MM.1S (cell line): ENCODE measurements around the gene DNAJC22.

Experiments used
- DNase-seq: peaks from one replicate; pipeline ENCODE4 v3.0.0-alpha.2; 2015
- H2AFZ ChIP-seq: fragments of 300-600 bp; sonication (generic); 2 replicates; pipeline ENCODE4 v1.6.0; 2016; ENCODE audit warnings: antibody characterized with exemption, low read length
- H3F3A ChIP-seq: fragments of 300-600 bp; sonication (generic); 2 replicates; pipeline ENCODE4 v1.6.1; 2016; ENCODE audit warnings: mild to moderate bottlenecking, antibody characterized with exemption, low read length, moderate library complexity, mixed read lengths; ENCODE audit not compliant: insufficient read depth
- H3K27ac ChIP-seq: fragments of 300-600 bp; sonication (generic); 2 replicates; pipeline ENCODE4 v1.5.1; 2016; ENCODE audit warnings: mild to moderate bottlenecking, low read length
- H3K27me3 ChIP-seq: fragments of 300-600 bp; sonication (generic); replicated peaks from 2 replicates; pipeline ENCODE4 v1.6.0; 2016; ENCODE audit warnings: low read length; ENCODE audit not compliant: insufficient read depth
- H3K36me3 ChIP-seq: fragments of 300-600 bp; sonication (generic); replicated peaks from 2 replicates; pipeline ENCODE4 v1.6.1; 2016; ENCODE audit warnings: mild to moderate bottlenecking, low read length, mixed read lengths; ENCODE audit not compliant: insufficient read depth
- H3K4me1 ChIP-seq: fragments of 300-600 bp; sonication (generic); 2 replicates; pipeline ENCODE4 v1.6.1; 2016; ENCODE audit warnings: low read length, mixed read lengths
- H3K4me2 ChIP-seq: fragments of 300-600 bp; sonication (generic); 2 replicates; pipeline ENCODE4 v1.6.0; 2016; ENCODE audit warnings: low read depth, low read length
- H3K4me3 ChIP-seq: fragments of 300-600 bp; sonication (generic); 2 replicates; pipeline ENCODE4 v1.5.1; 2016; ENCODE audit warnings: low read length, mixed read lengths
- H3K79me2 ChIP-seq: fragments of 300-600 bp; sonication (generic); 2 replicates; pipeline ENCODE4 v1.6.1; 2016; ENCODE audit warnings: mixed run types, low read length, mixed read lengths
- H3K9ac ChIP-seq: fragments of 300-600 bp; sonication (generic); 2 replicates; pipeline ENCODE4 v1.6.1; 2016; ENCODE audit warnings: low read length, mixed read lengths
- H3K9me2 ChIP-seq: fragments of 300-600 bp; sonication (generic); replicated peaks from 2 replicates; pipeline ENCODE4 v1.6.1; 2016; ENCODE audit warnings: mild to moderate bottlenecking, low read length, mixed read lengths; ENCODE audit not compliant: insufficient read depth
- H3K9me3 ChIP-seq: fragments of 300-600 bp; sonication (generic); replicated peaks from 2 replicates; pipeline ENCODE4 v1.6.1; 2016; ENCODE audit warnings: mild to moderate bottlenecking, low read length, mixed read lengths; ENCODE audit not compliant: insufficient read depth
- H4K20me1 ChIP-seq: fragments of 300-600 bp; sonication (generic); 2 replicates; pipeline ENCODE4 v1.6.1; 2016; ENCODE audit warnings: mild to moderate bottlenecking, low read length, moderate library complexity, mixed read lengths; ENCODE audit not compliant: insufficient read depth
- EZH2 ChIP-seq: fragments of 300-600 bp; sonication (generic); optimal IDR thresholded peaks from 2 replicates; pipeline ENCODE3; 2017; ENCODE audit warnings: low read depth, mild to moderate bottlenecking, antibody characterized with exemption, low read length, mixed read lengths
- EZH2phosphoT487 ChIP-seq: fragments of 300-600 bp; sonication (generic); IDR thresholded peaks from 2 replicates; pipeline ENCODE4 v1.6.1; 2018; ENCODE audit warnings: antibody characterized with exemption, low read length
- TF ChIP-seq, protein P1 (sequence below): fragments of 300-600 bp; sonication (generic); IDR thresholded peaks from 2 replicates; pipeline ENCODE4 v1.5.1; 2016; ENCODE audit warnings: antibody characterized with exemption, low read length, mixed read lengths

DNAJC22 gene

DNA sequence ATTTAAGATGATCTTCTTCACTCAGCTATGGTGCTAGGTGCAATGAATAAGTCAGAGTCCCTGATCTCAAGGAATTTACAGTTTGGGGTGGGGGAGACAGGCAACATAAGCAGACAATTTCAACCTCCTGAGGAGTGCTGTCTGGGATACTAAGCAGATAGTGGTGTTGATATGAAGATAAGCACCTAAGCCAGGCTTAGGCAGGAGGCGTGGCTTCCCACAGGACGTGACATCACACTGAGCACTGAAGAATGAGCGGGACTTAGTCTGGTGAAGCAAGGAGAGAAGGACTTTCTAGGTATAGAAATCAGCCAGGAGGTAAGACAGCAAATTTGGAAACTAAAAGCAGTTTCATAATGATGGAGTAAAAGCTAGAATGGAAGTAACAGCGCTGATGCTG is 44.9 kb upstream of the DNAJC22 start:
- Histone ChIP-seq H4K20me1 (no peaks in the 10 kb centered on the region), H3K27me3 (peaks cover 18% of the 10 kb centered on the region), H2AFZ (peak overlapping the region; percentile 56), H3K4me3 (no peak overlapping the region), H3K4me1 (peaks cover 5% of the 10 kb centered on the region; the same call in 1 of the 2 replicates), H3K27ac (no peak overlapping the region), H3K9ac (no peak overlapping the region), H3K4me2 (no peak overlapping the region), H3K9me3 (no peaks in the 10 kb centered on the region), H3K79me2 (no peaks in the 10 kb centered on the region), H3F3A (no peaks in the 10 kb centered on the region), H3K9me2 (no peaks in the 10 kb centered on the region), H3K36me3 (no peaks in the 10 kb centered on the region)
- DNase-seq = no peak
- no peak for TF ChIP-seq EZH2phosphoT487
- no peak for TF ChIP-seq EZH2
- TF ChIP-seq, protein P1, sequence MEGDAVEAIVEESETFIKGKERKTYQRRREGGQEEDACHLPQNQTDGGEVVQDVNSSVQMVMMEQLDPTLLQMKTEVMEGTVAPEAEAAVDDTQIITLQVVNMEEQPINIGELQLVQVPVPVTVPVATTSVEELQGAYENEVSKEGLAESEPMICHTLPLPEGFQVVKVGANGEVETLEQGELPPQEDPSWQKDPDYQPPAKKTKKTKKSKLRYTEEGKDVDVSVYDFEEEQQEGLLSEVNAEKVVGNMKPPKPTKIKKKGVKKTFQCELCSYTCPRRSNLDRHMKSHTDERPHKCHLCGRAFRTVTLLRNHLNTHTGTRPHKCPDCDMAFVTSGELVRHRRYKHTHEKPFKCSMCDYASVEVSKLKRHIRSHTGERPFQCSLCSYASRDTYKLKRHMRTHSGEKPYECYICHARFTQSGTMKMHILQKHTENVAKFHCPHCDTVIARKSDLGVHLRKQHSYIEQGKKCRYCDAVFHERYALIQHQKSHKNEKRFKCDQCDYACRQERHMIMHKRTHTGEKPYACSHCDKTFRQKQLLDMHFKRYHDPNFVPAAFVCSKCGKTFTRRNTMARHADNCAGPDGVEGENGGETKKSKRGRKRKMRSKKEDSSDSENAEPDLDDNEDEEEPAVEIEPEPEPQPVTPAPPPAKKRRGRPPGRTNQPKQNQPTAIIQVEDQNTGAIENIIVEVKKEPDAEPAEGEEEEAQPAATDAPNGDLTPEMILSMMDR = no peak

DNA sequence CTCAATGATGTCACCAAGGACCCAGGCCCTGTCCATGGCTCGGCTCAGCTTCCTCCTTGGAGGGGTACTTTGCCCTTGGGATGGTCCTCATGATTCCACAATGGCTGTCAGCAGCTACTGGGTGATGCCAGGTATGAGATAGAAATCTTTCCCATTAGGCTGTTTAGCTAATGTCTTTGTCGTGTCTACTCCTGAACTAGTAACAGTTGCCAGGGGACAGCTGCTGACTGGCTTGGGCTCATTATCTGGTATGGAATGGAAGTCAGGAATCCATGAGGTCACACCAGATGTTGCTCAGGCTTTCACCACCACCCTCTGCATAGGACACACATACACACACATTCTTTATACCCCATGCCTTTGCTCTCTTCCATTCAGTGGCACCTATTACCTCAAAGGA is 42.5 kb upstream of the DNAJC22 start:
- H3K9ac ChIP-seq = no peak overlapping the region
- H3K36me3 ChIP-seq = no peaks in the 10 kb centered on the region
- TF ChIP-seq, protein P1 = no peak
- TF ChIP-seq EZH2phosphoT487 (no peak), EZH2 (no peak)
- DNase-seq = no peak
- no peaks in the 10 kb centered on the region for H3K27me3 ChIP-seq
- H3K4me3 ChIP-seq = no peak overlapping the region
- no peaks in the 10 kb centered on the region for H3F3A ChIP-seq
- no peaks in the 10 kb centered on the region for H3K79me2 ChIP-seq
- no peak overlapping the region for H3K27ac ChIP-seq
- H3K4me2 ChIP-seq = no peak overlapping the region
- H3K9me2 ChIP-seq = no peaks in the 10 kb centered on the region
- H2AFZ ChIP-seq = no peak overlapping the region
- no peaks in the 10 kb centered on the region for H4K20me1 ChIP-seq
- H3K4me1 ChIP-seq = no peaks in the 10 kb centered on the region; the same call in 1 of the 2 replicates
- no peaks in the 10 kb centered on the region for H3K9me3 ChIP-seq

DNA sequence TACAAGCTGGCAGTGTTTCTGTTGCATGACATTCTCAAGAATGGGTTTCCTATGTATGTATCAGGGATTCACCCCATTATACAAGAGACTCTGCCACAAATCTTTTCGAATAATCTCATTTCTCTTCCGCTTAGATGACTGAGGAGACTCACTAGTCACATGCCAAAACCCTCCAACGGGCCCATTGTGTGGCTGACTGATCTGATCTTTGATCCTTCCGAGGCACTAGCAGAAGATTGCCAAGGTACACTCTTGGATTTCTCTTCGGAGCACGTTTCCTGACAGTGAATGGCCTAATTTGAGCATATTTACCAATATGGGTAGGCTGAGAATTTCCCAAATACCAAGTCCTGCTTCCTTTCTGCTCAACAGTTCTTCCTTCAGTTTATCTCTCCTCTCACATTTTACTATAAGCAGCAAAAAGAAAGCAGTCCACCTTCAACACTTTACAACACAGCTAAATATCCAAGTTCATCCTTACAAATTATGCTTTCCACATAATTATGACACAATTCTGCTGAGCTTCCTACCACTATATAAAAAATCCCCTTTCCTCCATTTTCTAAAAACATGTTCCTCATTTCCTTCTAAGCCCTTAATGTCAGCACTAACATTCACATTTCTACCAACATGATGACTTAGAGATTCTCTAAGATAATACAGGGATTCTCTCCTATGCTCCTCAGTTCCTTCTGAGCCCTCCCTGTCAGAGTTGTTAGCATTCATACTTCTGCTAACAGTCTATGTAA is 40.8 kb upstream of the DNAJC22 start:
- no peak overlapping the region for H3K27ac ChIP-seq
- no peaks in the 10 kb centered on the region for H3K27me3 ChIP-seq
- no peaks in the 10 kb centered on the region for H3K9me3 ChIP-seq
- no peaks in the 10 kb centered on the region for H4K20me1 ChIP-seq
- DNase-seq = no peak
- H3K4me2 ChIP-seq = no peak overlapping the region
- no peaks in the 10 kb centered on the region; the same call in 1 of the 2 replicates for H3K4me1 ChIP-seq
- H2AFZ ChIP-seq = no peak overlapping the region
- TF ChIP-seq EZH2 (no peak), EZH2phosphoT487 (no peak)
- TF ChIP-seq, protein P1 = no peak
- no peaks in the 10 kb centered on the region for H3F3A ChIP-seq
- H3K9ac ChIP-seq = no peak overlapping the region
- H3K79me2 ChIP-seq = no peaks in the 10 kb centered on the region
- H3K9me2 ChIP-seq = no peaks in the 10 kb centered on the region
- no peak overlapping the region for H3K4me3 ChIP-seq
- H3K36me3 ChIP-seq = no peaks in the 10 kb centered on the region
